Cardiac muscle cell (in vitro differentiated cells and primary cell): ENCODE measurements around the gene LRP1B. TPM values are rescaled to one million over a fixed set of nuclear protein-coding genes. Genes with fewer than 3 reads are reported as not detected.

Experiments
- DNase-seq, 2 donors: peaks; one replicate each; pipeline versions ENCODE4 v3.0.0 to v3.0.0-alpha.2; 2010 to 2017; ENCODE audit warnings: low read depth in 1 of 2, low spot score in 1 of 2
- H3K27ac ChIP-seq: fragments of 200-600 bp; sonication (generic); 2 replicates; pipeline ENCODE4 v1.5.1; 2016
- H3K27me3 ChIP-seq: fragments of 200-600 bp; sonication (generic); 2 replicates; pipeline ENCODE4 v1.6.0; 2016; ENCODE audit warnings: control low read depth
- H3K36me3 ChIP-seq: fragments of 200-600 bp; sonication (generic); 2 replicates; pipeline ENCODE4 v1.5.1; 2016; ENCODE audit warnings: control low read depth
- H3K4me1 ChIP-seq: fragments of 200-600 bp; sonication (generic); 2 replicates; pipeline ENCODE4 v1.8.1; 2017; ENCODE audit warnings: low read depth, mild to moderate bottlenecking, mixed run types
- H3K4me3 ChIP-seq: fragments of 200-600 bp; sonication (generic); 2 replicates; pipeline ENCODE4 v1.5.1; 2016; ENCODE audit warnings: mild to moderate bottlenecking
- H3K9me3 ChIP-seq: fragments of 200-600 bp; sonication (generic); 2 replicates; pipeline ENCODE4 v1.5.1; 2017; ENCODE audit warnings: low read depth, mild to moderate bottlenecking, control low read depth
- CTCF ChIP-seq: IDR thresholded peaks from 2 replicates; pipeline ENCODE4 v1.5.1; 2012; ENCODE audit warnings: low read depth, mild to moderate bottlenecking, low read length
- polyA plus RNA-seq: library from polyadenylated mRNA; unstranded; fragments of >200 nt; fragmentation: Nextera tagmentation; extraction: Ambion mirVana; gene quantifications from 2 replicates; pipeline ENCODE4 v1.2.1, GENCODE V29; 2016
- total RNA-seq: library from RNA; depleted of rRNA; stranded (reverse); fragments of >200 nt; gene quantifications from 2 replicates; pipeline ENCODE4 v1.2.3, GENCODE V29; 2016

LRP1B gene
- total and polyA plus RNA-seq, 2 experiments from 2014 or later = 1.2 to 2.5 TPM

- Histone ChIP-seq H3K36me3 (no peaks in the 10 kb centered on the region), H3K27ac (no peak overlapping the region), H3K4me1 (no peaks in the 10 kb centered on the region), H3K27me3 (no peaks in the 10 kb centered on the region), H3K9me3 (no peaks in the 10 kb centered on the region), H3K4me3 (no peak overlapping the region)
- no peak for TF ChIP-seq CTCF
- DNase-seq = no peak
Observed at GRCh38 chr2:142142595-142142994, 11.8 kb upstream of the LRP1B start.

GRCh38 chr2:142140434-142140845, 9.6 kb upstream of the LRP1B start:
- TF ChIP-seq CTCF = peak; percentile 54
- no peaks in the 10 kb centered on the region for H3K9me3 ChIP-seq
- H3K4me3 ChIP-seq = no peak overlapping the region
- H3K4me1 ChIP-seq = no peaks in the 10 kb centered on the region
- DNase-seq = peak; percentile 47 to 54
- H3K27ac ChIP-seq = no peak overlapping the region
- H3K27me3 ChIP-seq = no peaks in the 10 kb centered on the region
- H3K36me3 ChIP-seq = no peaks in the 10 kb centered on the region

GRCh38 chr2:142139384-142139783, 8.6 kb upstream of the LRP1B start:
- no peak for TF ChIP-seq CTCF

GRCh38 chr2:142136571-142136970, 5.8 kb upstream of the LRP1B start:
- Histone ChIP-seq H3K4me1 (no peaks in the 10 kb centered on the region), H3K9me3 (no peaks in the 10 kb centered on the region), H3K36me3 (no peaks in the 10 kb centered on the region), H3K27ac (no peak overlapping the region), H3K27me3 (no peaks in the 10 kb centered on the region), H3K4me3 (no peak overlapping the region)
- no peak for DNase-seq
- no peak for TF ChIP-seq CTCF

More at GRCh38 chr2:142139384-142139783, 8.6 kb upstream of the LRP1B start:
- DNase-seq = no peak
- Histone ChIP-seq H3K9me3 (no peaks in the 10 kb centered on the region), H3K27me3 (no peaks in the 10 kb centered on the region), H3K36me3 (no peaks in the 10 kb centered on the region), H3K4me3 (no peak overlapping the region), H3K4me1 (no peaks in the 10 kb centered on the region), H3K27ac (no peak overlapping the region)

- H3K9me3 ChIP-seq = no peaks in the 10 kb centered on the region
- no peaks in the 10 kb centered on the region for H3K36me3 ChIP-seq
- TF ChIP-seq CTCF = no peak
Observed at GRCh38 chr2:142134911-142135310, 4.1 kb upstream of the LRP1B start.

More at GRCh38 chr2:142134911-142135310, 4.1 kb upstream of the LRP1B start:
- Histone ChIP-seq H3K27ac (no peak overlapping the region), H3K27me3 (peaks cover 3% of the 10 kb centered on the region), H3K4me1 (no peaks in the 10 kb centered on the region), H3K4me3 (no peak overlapping the region)
- DNase-seq = no peak
